ENCODE measurements around the gene RXRA. TPM values are rescaled to one million over a fixed set of nuclear protein-coding genes. Genes with fewer than 3 reads are reported as not detected.

The RXRA gene
- total RNA-seq, 1 donor from 2014 or later = 20.5 TPM

DNA sequence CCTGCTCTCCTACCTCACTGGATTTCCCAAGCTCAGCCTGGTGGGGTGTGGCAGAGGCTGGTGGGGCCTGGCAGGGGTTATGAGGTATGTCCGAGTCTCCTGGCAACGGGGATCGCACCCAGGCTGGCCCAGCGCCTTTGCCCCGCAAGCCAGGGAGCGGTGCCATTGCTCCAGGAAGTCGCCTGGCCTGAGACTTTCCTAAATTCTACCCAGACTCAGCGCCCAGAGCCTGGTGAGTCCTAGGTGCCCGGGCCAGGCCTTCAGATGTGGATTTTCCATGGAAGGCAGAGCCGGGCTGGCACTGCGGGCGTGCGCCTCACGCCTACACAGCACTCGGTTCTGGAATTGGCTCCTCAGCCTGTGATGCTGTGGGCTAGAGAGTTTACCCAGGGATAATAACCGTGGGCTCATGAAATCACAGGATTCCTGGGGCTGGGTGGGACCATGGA lies 159.9 kb downstream of the RXRA start:
- peaks cover 12% of the 10 kb centered on the region for H3K4me1 Mint-ChIP-seq (ENCODE audit: low read depth, unreplicated experiment)
- TF ChIP-seq CTCF (IDR thresholded peaks at IDR 0.05; ENCODE audit: partially characterized antibody, unreplicated experiment) = no peak
- H3K27me3 Mint-ChIP-seq (ENCODE audit: unreplicated experiment) = peaks cover 10% of the 10 kb centered on the region
- no peak for DNase-seq
- H3K36me3 Mint-ChIP-seq (ENCODE audit: unreplicated experiment) = no peaks in the 10 kb centered on the region
- peaks cover 6% of the 10 kb centered on the region for H3K9me3 Mint-ChIP-seq (ENCODE audit: unreplicated experiment)
- no peak overlapping the region for H3K4me3 Mint-ChIP-seq (ENCODE audit: unreplicated experiment)
- no peak overlapping the region for H3K27ac Mint-ChIP-seq (ENCODE audit: unreplicated experiment)

GRCh38 chr9:134486596-134486995 lies 160.3 kb downstream of the RXRA start:
- H3K4me1 Mint-ChIP-seq (ENCODE audit: low read depth, unreplicated experiment) = peaks cover 16% of the 10 kb centered on the region
- H3K27ac Mint-ChIP-seq (ENCODE audit: unreplicated experiment) = no peak overlapping the region
- peaks cover 10% of the 10 kb centered on the region for H3K27me3 Mint-ChIP-seq (ENCODE audit: unreplicated experiment)
- TF ChIP-seq CTCF (IDR thresholded peaks at IDR 0.05; ENCODE audit: partially characterized antibody, unreplicated experiment) = no peak
- no peaks in the 10 kb centered on the region for H3K36me3 Mint-ChIP-seq (ENCODE audit: unreplicated experiment)
- no peak overlapping the region for H3K4me3 Mint-ChIP-seq (ENCODE audit: unreplicated experiment)
- H3K9me3 Mint-ChIP-seq (ENCODE audit: unreplicated experiment) = peaks cover 6% of the 10 kb centered on the region
- DNase-seq = no peak

Small RNA genes within 50 kb of the gene (microRNA-seq; reads per million reads assigned to microRNA genes)
- gene MIR4669 (ENCODE audit: unreplicated experiment) = 0.41 reads per million

Other genes starting within 250 kb of the RXRA start
- 45.9 TPM for gene WDR5, start 190.4 kb upstream of the RXRA start, total RNA-seq (ENCODE audit: unreplicated experiment)
- gene RNU6ATAC, start 161.9 kb upstream of the RXRA start, total RNA-seq (ENCODE audit: unreplicated experiment) = 121 TPM

All from glutamatergic neuron (in vitro differentiated cells).